ENCODE results near the gene CLEC18B. TPM values are rescaled to one million over a fixed set of nuclear protein-coding genes. Genes with fewer than 3 reads are reported as not detected.

Gene CLEC18B
- total RNA-seq, 1 donor from 2014 or later: 3.4 TPM

DNA sequence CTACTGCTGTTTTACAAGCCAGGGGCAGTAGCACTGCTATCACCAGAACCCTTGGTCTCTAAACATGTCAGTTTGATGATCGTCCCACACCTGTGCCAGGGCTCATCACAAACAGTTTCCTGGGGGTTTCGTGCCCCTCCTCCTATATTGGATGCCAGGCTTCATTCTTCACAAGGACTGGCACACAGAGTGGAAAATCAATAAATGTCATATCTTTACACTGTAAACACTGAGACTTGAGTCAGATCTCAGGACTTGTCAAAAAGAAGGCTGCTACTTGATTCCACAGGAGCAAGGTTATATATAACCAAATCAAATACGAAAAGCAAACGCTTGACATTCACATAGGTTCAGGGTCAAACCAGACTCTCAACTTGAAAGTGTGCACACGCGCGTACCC, 39.3 kb upstream of the CLEC18B start:
- DNase-seq (ENCODE audit: low spot score): no peak
- H4K20me1 ChIP-seq (ENCODE audit: low read depth): no peaks in the 10 kb centered on the region
- no peaks in the 10 kb centered on the region for H3F3A ChIP-seq (ENCODE audit: low read depth)
- Mint-ChIP-seq H3K4me3 (no peak overlapping the region), H3K9me3 (no peaks in the 10 kb centered on the region), H3K27ac (no peak overlapping the region), H3K36me3 (peaks cover 52% of the 10 kb centered on the region), H3K27me3 (ENCODE audit: insufficient read depth, low read depth) (peaks cover 3% of the 10 kb centered on the region), H3K4me1 (no peaks in the 10 kb centered on the region)
- H3K4me1 ChIP-seq: no peaks in the 10 kb centered on the region
- TF ChIP-seq EZH2phosphoT487 (IDR thresholded peaks at IDR 0.05): no peak
- TF ChIP-seq, protein P1, sequence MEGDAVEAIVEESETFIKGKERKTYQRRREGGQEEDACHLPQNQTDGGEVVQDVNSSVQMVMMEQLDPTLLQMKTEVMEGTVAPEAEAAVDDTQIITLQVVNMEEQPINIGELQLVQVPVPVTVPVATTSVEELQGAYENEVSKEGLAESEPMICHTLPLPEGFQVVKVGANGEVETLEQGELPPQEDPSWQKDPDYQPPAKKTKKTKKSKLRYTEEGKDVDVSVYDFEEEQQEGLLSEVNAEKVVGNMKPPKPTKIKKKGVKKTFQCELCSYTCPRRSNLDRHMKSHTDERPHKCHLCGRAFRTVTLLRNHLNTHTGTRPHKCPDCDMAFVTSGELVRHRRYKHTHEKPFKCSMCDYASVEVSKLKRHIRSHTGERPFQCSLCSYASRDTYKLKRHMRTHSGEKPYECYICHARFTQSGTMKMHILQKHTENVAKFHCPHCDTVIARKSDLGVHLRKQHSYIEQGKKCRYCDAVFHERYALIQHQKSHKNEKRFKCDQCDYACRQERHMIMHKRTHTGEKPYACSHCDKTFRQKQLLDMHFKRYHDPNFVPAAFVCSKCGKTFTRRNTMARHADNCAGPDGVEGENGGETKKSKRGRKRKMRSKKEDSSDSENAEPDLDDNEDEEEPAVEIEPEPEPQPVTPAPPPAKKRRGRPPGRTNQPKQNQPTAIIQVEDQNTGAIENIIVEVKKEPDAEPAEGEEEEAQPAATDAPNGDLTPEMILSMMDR (IDR thresholded peaks at IDR 0.05): no peak
- TF ChIP-seq EZH2 (IDR thresholded peaks at IDR 0.05): no peak
- no peaks in the 10 kb centered on the region for H3K27me3 ChIP-seq
- H3K79me2 ChIP-seq (ENCODE audit: low read depth): no peaks in the 10 kb centered on the region
- no peak overlapping the region for H3K27ac ChIP-seq
- no peak overlapping the region for H3K4me2 ChIP-seq
- no peak overlapping the region for H3K4me3 ChIP-seq
- H3K9me3 ChIP-seq (ENCODE audit: low read depth): no peaks in the 10 kb centered on the region
- H2AFZ ChIP-seq (replicated peaks): no peak overlapping the region
- no peaks in the 10 kb centered on the region for H3K36me3 ChIP-seq
- no peak overlapping the region for H3K9ac ChIP-seq

DNA sequence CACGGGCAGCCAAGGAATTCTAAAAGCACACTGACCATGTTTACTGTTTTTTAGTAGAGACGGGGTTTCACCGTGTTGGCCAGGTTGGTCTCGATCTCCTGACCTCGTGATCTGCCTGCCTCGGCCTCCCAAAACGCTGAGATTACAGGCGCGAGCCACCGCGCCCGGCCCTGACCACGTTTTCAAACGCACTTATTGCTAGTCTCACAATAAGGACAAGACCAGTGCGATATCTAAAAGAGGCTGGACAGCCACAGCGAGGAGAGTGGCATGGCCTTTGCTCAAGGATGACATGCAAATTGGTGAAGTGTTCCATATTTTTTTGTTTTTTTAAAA, 35.0 kb upstream of the CLEC18B start:
- H3K36me3 Mint-ChIP-seq: peaks cover 54% of the 10 kb centered on the region
- H3K9me3 Mint-ChIP-seq: no peaks in the 10 kb centered on the region
- H3K27ac Mint-ChIP-seq: no peak overlapping the region

DNA sequence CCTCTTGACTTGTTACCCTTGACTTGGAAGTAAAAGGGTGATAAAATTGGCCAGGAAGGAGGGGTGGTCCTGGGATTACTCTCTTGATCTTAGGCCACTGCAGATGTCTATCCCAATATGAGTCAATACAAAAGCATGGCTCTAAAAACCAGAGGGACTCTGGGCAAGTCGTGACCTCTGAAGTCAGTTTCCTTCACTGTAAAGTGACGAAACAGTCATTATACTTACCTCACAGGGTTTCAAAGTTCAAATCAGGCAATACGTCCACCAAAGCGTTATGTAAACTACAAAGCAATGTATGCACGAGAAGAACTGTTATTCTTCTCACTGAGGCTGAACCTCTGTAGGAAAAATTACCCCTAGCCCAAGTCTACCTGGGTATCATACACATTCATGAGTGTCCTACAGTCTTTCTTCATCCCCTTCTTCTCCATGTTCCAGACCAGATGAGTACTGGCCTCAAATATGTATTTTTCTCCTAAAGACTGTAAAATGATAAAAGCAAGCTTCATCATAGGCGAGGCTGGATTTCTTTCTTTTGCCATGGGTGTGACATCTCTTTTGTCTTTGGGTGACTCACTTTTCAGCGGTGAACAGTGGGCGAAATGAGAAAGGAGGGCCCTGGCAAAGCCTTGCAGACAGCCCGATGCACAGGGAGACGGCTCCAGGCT, 34.5 kb upstream of the CLEC18B start:
- H3K9me3 Mint-ChIP-seq: no peaks in the 10 kb centered on the region
- no peak overlapping the region for H2AFZ ChIP-seq (replicated peaks)
- peaks cover 3% of the 10 kb centered on the region for H3K27me3 Mint-ChIP-seq (ENCODE audit: insufficient read depth, low read depth)
- no peak overlapping the region for H3K4me3 Mint-ChIP-seq
- H3K4me1 ChIP-seq: no peaks in the 10 kb centered on the region
- H3K9me3 ChIP-seq (ENCODE audit: low read depth): no peaks in the 10 kb centered on the region
- H3K27ac ChIP-seq: no peak overlapping the region
- H3K4me1 Mint-ChIP-seq: no peaks in the 10 kb centered on the region
- no peak overlapping the region for H3K4me2 ChIP-seq
- DNase-seq (ENCODE audit: low spot score): no peak
- H3K36me3 ChIP-seq: no peaks in the 10 kb centered on the region
- TF ChIP-seq EZH2phosphoT487 (IDR thresholded peaks at IDR 0.05): no peak
- no peaks in the 10 kb centered on the region for H3F3A ChIP-seq (ENCODE audit: low read depth)
- H3K27me3 ChIP-seq: no peaks in the 10 kb centered on the region
- no peak overlapping the region for H3K4me3 ChIP-seq
- no peaks in the 10 kb centered on the region for H3K79me2 ChIP-seq (ENCODE audit: low read depth)
- no peaks in the 10 kb centered on the region for H4K20me1 ChIP-seq (ENCODE audit: low read depth)
- H3K27ac Mint-ChIP-seq: no peak overlapping the region
- no peak overlapping the region for H3K9ac ChIP-seq
- H3K36me3 Mint-ChIP-seq: peaks cover 54% of the 10 kb centered on the region

More for the DNA sequence above, 35.0 kb upstream of the CLEC18B start:
- H3K36me3 ChIP-seq: no peaks in the 10 kb centered on the region
- no peak overlapping the region for H3K27ac ChIP-seq
- H3K9me3 ChIP-seq (ENCODE audit: low read depth): no peaks in the 10 kb centered on the region
- TF ChIP-seq EZH2 (IDR thresholded peaks at IDR 0.05): no peak
- TF ChIP-seq, protein P1 (IDR thresholded peaks at IDR 0.05): no peak
- TF ChIP-seq EZH2phosphoT487 (IDR thresholded peaks at IDR 0.05): no peak
- no peaks in the 10 kb centered on the region for H3F3A ChIP-seq (ENCODE audit: low read depth)
- no peaks in the 10 kb centered on the region for H3K4me1 ChIP-seq
- no peak for DNase-seq (ENCODE audit: low spot score)
- H3K79me2 ChIP-seq (ENCODE audit: low read depth): no peaks in the 10 kb centered on the region
- H4K20me1 ChIP-seq (ENCODE audit: low read depth): no peaks in the 10 kb centered on the region
- no peaks in the 10 kb centered on the region for H3K27me3 ChIP-seq
- Mint-ChIP-seq H3K4me1 (no peaks in the 10 kb centered on the region), H3K4me3 (no peak overlapping the region), H3K27me3 (ENCODE audit: insufficient read depth, low read depth) (peaks cover 3% of the 10 kb centered on the region)
- H3K4me3 ChIP-seq: no peak overlapping the region
- H3K4me2 ChIP-seq: no peak overlapping the region
- H3K9ac ChIP-seq: no peak overlapping the region
- H2AFZ ChIP-seq (replicated peaks): no peak overlapping the region

DNA sequence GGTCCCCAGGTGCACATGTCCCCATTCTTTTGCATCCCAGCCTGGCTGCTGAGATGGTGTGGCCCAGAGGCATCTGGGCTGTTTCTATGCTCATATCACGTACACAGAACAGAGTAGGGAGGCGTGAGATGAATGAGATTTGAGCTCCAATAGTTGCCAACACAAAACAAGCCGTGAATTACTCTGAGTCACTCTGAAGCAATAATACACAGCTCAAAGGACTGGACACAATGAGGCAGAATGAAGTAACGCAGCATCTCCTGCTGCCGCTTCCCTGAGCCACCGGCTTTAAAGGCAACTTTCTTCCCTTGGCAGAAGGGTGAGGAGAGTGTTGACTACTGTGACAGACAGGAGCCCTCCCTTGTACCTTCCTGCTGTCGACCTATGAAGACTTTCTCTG, 33.9 kb upstream of the CLEC18B start:
- Mint-ChIP-seq H3K27ac (no peak overlapping the region), H3K36me3 (peaks cover 56% of the 10 kb centered on the region), H3K4me1 (no peaks in the 10 kb centered on the region), H3K27me3 (ENCODE audit: insufficient read depth, low read depth) (peaks cover 2% of the 10 kb centered on the region), H3K4me3 (no peak overlapping the region), H3K9me3 (no peaks in the 10 kb centered on the region)
- no peak overlapping the region for H3K4me2 ChIP-seq
- no peak overlapping the region for H3K9ac ChIP-seq
- H3K4me3 ChIP-seq: no peak overlapping the region
- no peaks in the 10 kb centered on the region for H3K79me2 ChIP-seq (ENCODE audit: low read depth)
- no peaks in the 10 kb centered on the region for H3K4me1 ChIP-seq
- no peaks in the 10 kb centered on the region for H4K20me1 ChIP-seq (ENCODE audit: low read depth)
- DNase-seq (ENCODE audit: low spot score): no peak
- TF ChIP-seq EZH2 (IDR thresholded peaks at IDR 0.05) (no peak), EZH2phosphoT487 (IDR thresholded peaks at IDR 0.05) (no peak)
- TF ChIP-seq, protein P1 (IDR thresholded peaks at IDR 0.05): no peak
- H3K9me3 ChIP-seq (ENCODE audit: low read depth): no peaks in the 10 kb centered on the region
- no peaks in the 10 kb centered on the region for H3K27me3 ChIP-seq
- H3K36me3 ChIP-seq: no peaks in the 10 kb centered on the region
- H2AFZ ChIP-seq (replicated peaks): no peak overlapping the region
- H3F3A ChIP-seq (ENCODE audit: low read depth): no peaks in the 10 kb centered on the region
- H3K27ac ChIP-seq: no peak overlapping the region
